Colon (tissue), 2 donors: Measurements from ENCODE around the gene HNRNPA0.
A peak's percentile ranks its signal among the peaks of the same experiment; 100 is the strongest.
"Not testable (repeated sequence)": the region's sequence is repeated elsewhere in the genome, so short reads cannot be mapped to it uniquely, and the experiment has no call there.

Experiments used
- FAIRE-seq: peaks from 2 replicates; lab custom pipeline; 2012; peaks lifted over from hg19 to GRCh38; lab: Jason Lieb, UNC
- donor health status: control.
- donor health status: control.

The HNRNPA0 gene

GRCh38 chr5:137754188-137754960 lies at the start of gene HNRNPA0:
TSS of gene HNRNPA0 (minus strand) at chr5:137754363. CDS start at chr5:137754066, 297 bp downstream.
- FAIRE-seq, result no peak

DNA sequence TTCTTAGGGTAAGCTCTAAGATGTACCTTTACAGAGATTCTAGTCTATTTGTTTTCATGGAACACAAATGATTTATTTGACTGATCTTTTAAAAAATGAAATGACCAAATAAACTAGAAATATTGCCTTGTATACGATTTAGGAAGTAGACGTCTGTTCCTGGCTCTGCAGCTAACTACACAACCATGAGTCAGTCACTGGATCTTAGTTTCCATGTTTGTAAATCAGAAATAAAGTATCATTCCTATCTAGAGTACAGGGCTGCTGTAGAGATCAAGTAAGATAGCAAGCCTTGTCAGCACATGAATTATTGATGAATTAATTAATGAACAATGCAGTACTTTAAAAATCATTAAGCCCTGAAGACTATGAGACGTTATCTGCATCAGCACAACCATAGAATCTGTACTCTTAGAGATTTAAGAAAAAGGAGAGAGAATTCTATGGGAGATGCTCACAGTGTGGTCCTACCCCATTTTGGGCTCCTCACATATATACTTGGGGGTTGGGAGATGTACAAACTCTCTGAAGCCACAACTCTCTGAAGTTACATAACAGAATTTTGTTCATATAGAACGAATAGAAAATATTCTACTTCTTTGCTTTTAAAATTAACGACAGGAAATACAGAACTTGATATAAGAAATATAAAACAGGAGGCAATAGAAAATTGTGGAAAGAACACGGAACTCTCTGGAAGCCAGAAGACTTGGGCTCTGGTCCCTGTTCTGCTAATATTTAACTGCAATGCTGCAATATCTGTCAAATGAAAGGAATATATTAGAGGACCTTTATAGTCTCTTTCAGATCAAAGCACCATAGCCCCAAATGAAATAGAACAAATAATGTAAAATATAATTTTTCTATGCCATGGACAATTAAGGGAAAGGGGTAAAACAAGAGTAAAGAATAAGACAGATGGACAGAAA lies 48.4 kb upstream of the HNRNPA0 start:
- FAIRE-seq, result no peak

GRCh38 chr5:137800700-137801411 lies 46.7 kb upstream of the HNRNPA0 start:
- FAIRE-seq, result no peak

DNA sequence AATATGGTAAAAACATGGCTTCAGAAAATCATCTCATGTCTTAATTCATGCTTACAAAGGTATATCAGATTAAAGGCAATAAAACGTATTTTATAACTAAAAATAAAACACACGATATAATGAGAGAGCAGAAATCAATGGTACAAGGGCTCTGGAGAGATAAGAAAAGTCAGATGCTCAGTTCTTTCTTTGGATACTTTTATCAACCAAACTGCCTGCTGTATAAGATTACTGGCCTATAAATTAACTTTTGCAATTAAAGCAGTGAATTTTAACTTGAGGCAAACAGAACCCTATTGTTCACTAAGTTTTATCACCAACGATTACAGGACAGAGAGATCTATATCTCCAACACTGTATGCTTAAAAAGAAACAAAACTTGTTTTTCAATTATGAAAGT lies 42.1 kb upstream of the HNRNPA0 start:
- no peak for FAIRE-seq

- no peak for FAIRE-seq
Measured at GRCh38 chr5:137794863-137795262, 40.7 kb upstream of the HNRNPA0 start.

DNA sequence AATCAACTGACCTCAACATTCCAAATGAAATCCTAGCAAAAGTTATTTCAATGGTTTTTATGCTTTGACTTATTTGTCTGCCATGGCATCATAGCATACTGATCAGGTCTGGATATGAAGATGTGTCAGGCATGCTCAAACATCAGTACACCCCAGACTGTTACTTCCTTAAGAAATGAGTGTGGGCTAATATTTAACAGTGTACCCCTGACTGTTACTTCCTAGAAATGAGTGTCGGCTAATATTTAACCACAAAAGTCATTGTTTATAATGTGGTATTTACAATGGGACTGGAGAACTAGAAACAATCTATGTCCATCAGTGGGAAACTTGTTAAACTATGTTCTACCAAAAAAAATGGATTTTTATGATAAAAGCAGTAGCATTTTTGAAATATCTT lies 38.1 kb upstream of the HNRNPA0 start:
- no peak for FAIRE-seq

DNA sequence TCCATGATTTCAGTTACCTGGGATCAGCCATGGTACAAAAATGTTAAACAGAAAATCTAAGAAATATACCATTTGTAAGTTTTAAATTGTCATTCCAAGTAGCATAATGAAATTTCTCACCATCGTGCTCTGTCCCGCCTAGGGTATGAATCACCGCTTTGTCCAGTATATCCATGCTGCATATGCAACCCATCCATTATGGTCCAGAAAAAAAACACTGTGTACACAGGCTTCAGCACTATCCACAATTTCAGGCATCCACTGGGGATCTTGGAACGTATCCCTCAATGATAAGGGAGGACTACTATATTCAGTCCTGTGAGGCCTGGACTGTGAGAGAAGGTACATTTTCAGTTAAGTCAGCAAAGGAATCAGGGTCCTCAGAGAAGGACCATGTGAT lies 37.6 kb upstream of the HNRNPA0 start:
- no peak for FAIRE-seq

- no peak for FAIRE-seq
Measured at GRCh38 chr5:137791387-137791786, 37.2 kb upstream of the HNRNPA0 start.

- not testable (repeated sequence) for FAIRE-seq
Measured at GRCh38 chr5:137788560-137788959, 34.4 kb upstream of the HNRNPA0 start.

GRCh38 chr5:137782984-137783536 lies 28.9 kb upstream of the HNRNPA0 start:
- FAIRE-seq, result no peak

DNA sequence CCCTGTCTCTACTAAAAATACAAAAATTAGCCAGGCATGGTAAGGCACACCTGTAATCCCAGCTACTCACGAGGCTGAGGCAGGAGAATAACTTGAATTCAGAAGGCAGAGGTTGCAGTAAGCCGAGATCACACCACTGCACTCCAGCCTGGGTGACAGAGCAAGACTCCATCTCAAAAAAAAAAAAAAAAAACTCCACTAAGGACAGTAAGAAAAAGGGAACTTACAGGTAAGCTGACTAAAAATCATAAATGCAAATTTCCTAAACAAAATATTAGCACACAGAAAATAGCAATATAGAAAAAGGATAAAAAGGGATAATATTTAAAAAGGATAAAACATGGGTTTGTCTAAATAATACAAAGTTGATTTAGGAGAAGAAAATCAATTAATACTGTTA lies 27.9 kb upstream of the HNRNPA0 start:
- FAIRE-seq, result no peak

DNA sequence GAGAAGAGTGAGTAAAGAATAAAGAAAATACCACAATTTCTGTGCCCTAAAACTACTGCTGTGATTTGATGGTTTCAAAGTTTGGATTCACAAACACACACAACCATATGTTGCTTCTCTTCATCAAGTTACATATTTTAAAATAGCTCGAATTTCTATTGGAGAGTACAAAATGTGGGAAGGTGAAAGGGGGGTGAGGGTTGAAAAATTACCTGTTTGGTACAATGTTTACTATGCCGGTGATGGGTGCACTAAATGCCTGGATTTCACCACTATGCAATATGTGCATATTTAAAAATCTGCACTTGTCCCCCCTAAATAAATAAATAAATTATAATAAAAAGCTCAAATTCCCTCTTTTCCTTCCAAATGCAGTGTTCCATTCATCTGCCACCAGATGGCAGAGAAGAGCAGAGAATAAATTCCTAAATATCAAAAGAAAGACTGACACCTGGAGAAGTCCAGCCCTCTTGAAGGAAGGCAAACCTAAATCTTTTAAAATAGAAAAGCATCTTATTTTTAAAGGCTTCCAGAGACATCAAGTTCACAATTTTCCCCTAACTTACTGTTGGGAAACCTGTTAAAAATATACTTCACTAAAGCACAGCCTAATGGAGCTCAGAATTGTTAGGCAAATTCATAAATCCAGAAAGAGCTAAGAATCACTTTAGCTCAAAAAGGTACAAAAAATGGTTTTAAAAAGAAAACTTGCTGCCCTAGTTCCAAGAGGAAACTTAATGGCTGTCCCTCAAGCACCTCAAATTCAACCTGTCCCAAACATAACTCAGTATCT lies 24.8 kb upstream of the HNRNPA0 start:
- peak; percentile 14 for FAIRE-seq

DNA sequence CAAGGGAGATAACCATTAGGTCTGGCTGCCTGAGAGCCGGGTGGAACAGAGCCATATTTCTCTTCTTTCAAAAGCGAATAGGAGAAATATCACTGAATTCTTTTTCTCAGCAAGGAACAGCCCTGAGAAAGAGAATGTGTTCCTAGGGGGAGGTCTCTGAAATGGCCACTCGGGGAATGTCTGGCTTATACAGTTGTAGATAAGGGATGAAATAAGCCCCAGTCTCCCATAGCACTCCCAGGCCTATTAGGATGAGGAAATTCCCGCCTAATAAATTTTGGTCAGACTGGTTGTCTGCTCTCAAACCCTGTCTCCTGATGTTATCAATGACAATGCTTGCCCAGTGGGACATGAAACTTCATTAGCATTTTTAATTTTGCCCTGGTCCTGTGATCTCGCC lies 13.8 kb upstream of the HNRNPA0 start:
- FAIRE-seq, result not testable (repeated sequence)

DNA sequence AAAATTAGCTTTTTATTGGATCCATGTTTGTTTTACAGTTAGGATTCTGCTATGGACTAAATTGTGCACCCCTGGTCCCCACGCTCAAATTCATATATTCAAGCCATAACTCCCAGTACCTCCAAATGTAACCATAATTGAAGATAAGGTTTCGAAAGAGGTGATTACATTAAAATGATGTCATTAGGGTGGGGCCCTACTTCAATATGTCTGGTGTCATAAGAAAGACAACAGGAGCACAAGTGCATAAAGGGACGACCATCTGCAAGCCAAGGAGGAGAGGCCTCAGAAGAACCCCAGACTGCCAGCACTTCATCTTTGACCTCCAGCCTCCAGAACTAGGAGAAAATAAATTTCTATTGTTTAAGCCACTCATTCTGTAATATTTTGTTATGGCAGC lies 7.4 kb upstream of the HNRNPA0 start:
- no peak for FAIRE-seq

DNA sequence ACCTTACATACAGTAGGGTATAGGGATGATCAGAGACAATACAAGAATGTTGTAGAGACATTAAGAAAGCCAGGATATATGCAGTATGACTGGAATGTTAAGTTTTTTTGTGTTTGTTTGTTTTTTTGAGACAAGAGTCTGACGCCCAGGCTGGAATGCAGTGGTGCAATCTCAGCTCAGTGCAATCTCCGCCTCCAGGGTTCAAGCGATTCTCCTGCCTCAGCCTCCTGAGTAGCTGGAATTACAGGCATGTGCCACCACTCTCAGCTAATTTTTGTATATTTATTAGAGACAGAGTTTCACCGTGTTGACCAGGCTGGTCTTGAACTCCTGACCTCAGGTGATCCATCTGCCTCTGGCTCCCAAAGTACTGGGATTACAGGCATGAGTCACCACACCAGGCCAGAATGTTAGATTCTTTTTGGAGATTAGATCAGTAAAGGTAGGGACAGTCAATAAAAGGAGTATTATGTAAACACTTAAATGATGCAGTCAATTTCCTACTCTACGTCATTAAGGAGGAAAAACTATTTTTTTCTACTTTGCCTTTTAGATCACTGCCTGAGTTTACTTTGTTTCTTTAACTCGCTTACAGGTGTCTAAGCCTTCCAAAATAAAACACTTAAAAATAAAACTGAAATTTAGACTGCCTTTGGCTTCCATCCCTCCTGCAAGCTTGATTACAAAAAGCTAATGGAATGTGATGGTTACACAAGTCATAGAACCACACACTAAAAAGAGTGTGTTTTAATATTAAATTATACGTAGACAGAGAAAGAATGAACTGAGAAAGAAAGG lies 6.8 kb upstream of the HNRNPA0 start:
- no peak for FAIRE-seq

- FAIRE-seq, result no peak
Measured at GRCh38 chr5:137760294-137760693, 6.1 kb upstream of the HNRNPA0 start.

DNA sequence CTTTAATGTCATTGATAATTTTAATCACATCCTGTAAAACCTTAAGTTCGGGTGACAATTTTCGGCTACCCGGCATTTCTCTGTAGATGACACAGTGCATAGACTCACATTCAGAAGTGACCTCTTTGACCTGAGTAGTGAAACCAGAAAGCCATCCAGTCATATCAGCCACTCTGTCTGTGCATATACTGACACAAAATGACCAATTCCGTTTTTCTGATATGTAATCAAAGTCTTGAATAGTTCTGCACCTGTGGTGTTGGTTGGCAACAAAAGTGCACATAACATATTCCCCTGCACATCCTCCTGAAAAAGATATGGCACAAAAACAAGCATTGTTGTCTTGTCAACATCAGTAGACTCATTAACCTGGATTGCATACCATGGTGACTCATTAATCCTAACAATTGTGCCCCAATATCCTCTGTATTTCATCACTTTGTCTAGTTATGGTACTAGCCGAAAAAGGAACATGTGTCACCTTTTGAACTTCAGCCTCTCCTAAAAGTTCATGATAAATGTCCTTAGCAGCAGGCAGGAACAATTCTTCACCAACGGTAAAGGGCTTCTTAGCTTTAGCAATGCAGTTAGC lies 4.6 kb upstream of the HNRNPA0 start:
- FAIRE-seq, result no peak

GRCh38 chr5:137758121-137758520 lies 4.0 kb upstream of the HNRNPA0 start:
- no peak for FAIRE-seq

- no peak for FAIRE-seq
Measured at GRCh38 chr5:137757634-137758033, 3.5 kb upstream of the HNRNPA0 start.
